Glomerular endothelial cell (primary cell): ENCODE data around the gene HRNR. TPM values are rescaled to one million over a fixed set of nuclear protein-coding genes. Genes with fewer than 3 reads are reported as not detected.

ENCODE experiments used
- total RNA-seq: library from RNA; depleted of rRNA; stranded (reverse); fragments of >200 nt; gene quantifications from 2 replicates; pipeline ENCODE4 v1.2.3, GENCODE V29; 2015

The HRNR gene
- total RNA-seq, 1 donor from 2014 or later = not detected

Other genes with a start within 250 kb of the HRNR start
- gene S100A10, start 230.3 kb downstream of the HRNR start, total RNA-seq = 359 and 376 TPM in 2 replicates
- gene S100A11, start 187.2 kb downstream of the HRNR start, total RNA-seq = 668 and 686 TPM in 2 replicates
- gene TCHHL1, start 135.1 kb downstream of the HRNR start, total RNA-seq = not detected in 2 replicates
- gene TCHH, start 108.7 kb downstream of the HRNR start, total RNA-seq = under 0.01 and 0.12 TPM in 2 replicates
- gene RPTN, start 65.0 kb downstream of the HRNR start, total RNA-seq = not detected in 2 replicates
- 0.06 and 0.19 TPM in 2 replicates for gene FLG, start 101.0 kb upstream of the HRNR start, total RNA-seq
- gene FLG2, start 135.8 kb upstream of the HRNR start, total RNA-seq = not detected in 2 replicates
- gene CRNN, start 190.1 kb upstream of the HRNR start, total RNA-seq = not detected in 2 replicates